PC-3 (cell line): ENCODE results near the gene DNAH10. TPM values are rescaled to one million over a fixed set of nuclear protein-coding genes. Genes with fewer than 3 reads are reported as not detected.

Experiments
- ATAC-seq: fragments of 200-7000 bp; cut with Tn5 transposase; 2 replicates; pipeline ENCODE4 v1.9.1; 2020; ENCODE audit warnings: mild to moderate bottlenecking, moderate library complexity
- BruUV-seq: library from RNA; stranded (reverse); fragments of 400-500 nt; replicated peaks from 2 replicates; lab custom pipeline; 2021; lab: Mats Ljungman, UMichigan
- CTCF ChIA-PET: fragments of 300-600 bp; sonication (Branson Sonifier 250); formaldehyde crosslinking; loops from one replicate; lab custom pipeline; 2022; ENCODE audit warnings: antibody characterized with exemption; lab: Charles Lee
- POLR2A ChIA-PET: fragments of 300-600 bp; sonication (Branson Sonifier 250); formaldehyde crosslinking; loops from one replicate; lab custom pipeline; 2022; ENCODE audit warnings: antibody characterized with exemption; ENCODE audit not compliant: unreplicated experiment; lab: Charles Lee
- DNase-seq: peaks from one replicate; pipeline ENCODE4 v3.0.0-alpha.2; 2015
- H2AFZ ChIP-seq: fragments of 300-600 bp; sonication (generic); 2 replicates; pipeline ENCODE4 v1.6.0; 2016; ENCODE audit warnings: antibody characterized with exemption, low read length
- H3F3A ChIP-seq: fragments of 300-600 bp; sonication (generic); one replicate; pipeline ENCODE4 v1.6.0; 2017; ENCODE audit warnings: antibody characterized with exemption, low read length, control low read depth, mild to moderate bottlenecking; ENCODE audit not compliant: unreplicated experiment
- H3K27ac ChIP-seq: fragments of 300-600 bp; sonication (generic); 2 replicates; pipeline ENCODE4 v1.5.1; 2016; ENCODE audit warnings: mild to moderate bottlenecking, low read length
- H3K27me3 ChIP-seq: fragments of 300-600 bp; sonication (generic); 2 replicates; pipeline ENCODE4 v1.6.1; 2016; ENCODE audit warnings: low read length, mixed read lengths
- H3K36me3 ChIP-seq: fragments of 300-600 bp; sonication (generic); 2 replicates; pipeline ENCODE4 v1.6.1; 2016; ENCODE audit warnings: low read depth, mixed run types, low read length, mixed read lengths
- H3K4me1 ChIP-seq: fragments of 300-600 bp; sonication (generic); 2 replicates; pipeline ENCODE4 v1.5.1; 2016; ENCODE audit warnings: low read length; ENCODE audit not compliant: insufficient read depth
- H3K4me2 ChIP-seq: fragments of 300-600 bp; sonication (generic); 2 replicates; pipeline ENCODE4 v1.6.0; 2016; ENCODE audit warnings: low read length
- H3K4me3 ChIP-seq: fragments of 300-600 bp; sonication (generic); 2 replicates; pipeline ENCODE4 v1.5.1; 2016; ENCODE audit warnings: mild to moderate bottlenecking, low read length, mixed read lengths
- H3K79me2 ChIP-seq: fragments of 300-600 bp; sonication (generic); 2 replicates; pipeline ENCODE4 v1.6.1; 2017; ENCODE audit warnings: low read length, mixed read lengths
- H3K9ac ChIP-seq: fragments of 300-600 bp; sonication (generic); 2 replicates; pipeline ENCODE4 v1.6.0; 2016; ENCODE audit warnings: mild to moderate bottlenecking, low read length
- H3K9me2 ChIP-seq: fragments of 300-600 bp; sonication (generic); replicated peaks from 2 replicates; pipeline ENCODE4 v1.6.1; 2016; ENCODE audit warnings: mixed run types, low read length, mixed read lengths
- H3K9me3 ChIP-seq: fragments of 300-600 bp; sonication (generic); 2 replicates; pipeline ENCODE4 v1.6.1; 2016; ENCODE audit warnings: low read length, mixed read lengths
- H4K20me1 ChIP-seq: fragments of 300-600 bp; sonication (generic); 2 replicates; pipeline ENCODE4 v1.6.1; 2016; ENCODE audit warnings: low read length, mixed read lengths
- EZH2 ChIP-seq: fragments of 300-600 bp; sonication (generic); IDR thresholded peaks from one replicate; pipeline ENCODE4 v1.6.1; 2017; ENCODE audit warnings: antibody characterized with exemption, mild to moderate bottlenecking, low read length; ENCODE audit not compliant: unreplicated experiment
- EZH2phosphoT487 ChIP-seq: fragments of 300-600 bp; sonication (generic); IDR thresholded peaks from 2 replicates; pipeline ENCODE4 v1.6.1; 2018; ENCODE audit warnings: mild to moderate bottlenecking, antibody characterized with exemption, low read length, borderline replicate concordance
- intact Hi-C: fragments of 100-400 bp; cut with micrococcal nuclease; formaldehyde crosslinking; loops from 2 replicates; pipeline ENCODE4 v1.9.0; 2023
- total RNA-seq: library from RNA; depleted of rRNA; stranded (reverse); fragments of >200 nt; gene quantifications from 2 replicates; pipeline ENCODE4 v1.2.3, GENCODE V29; 2014
- TF ChIP-seq, protein P1 (sequence below): fragments of 300-600 bp; sonication (generic); conservative IDR thresholded peaks from 2 replicates; pipeline ENCODE4 v1.5.1; 2017; ENCODE audit warnings: antibody characterized with exemption, low read depth, mild to moderate bottlenecking, low read length

Gene DNAH10
- total RNA-seq, 1 experiment from 2014 or later, result 0.15 TPM

DNA sequence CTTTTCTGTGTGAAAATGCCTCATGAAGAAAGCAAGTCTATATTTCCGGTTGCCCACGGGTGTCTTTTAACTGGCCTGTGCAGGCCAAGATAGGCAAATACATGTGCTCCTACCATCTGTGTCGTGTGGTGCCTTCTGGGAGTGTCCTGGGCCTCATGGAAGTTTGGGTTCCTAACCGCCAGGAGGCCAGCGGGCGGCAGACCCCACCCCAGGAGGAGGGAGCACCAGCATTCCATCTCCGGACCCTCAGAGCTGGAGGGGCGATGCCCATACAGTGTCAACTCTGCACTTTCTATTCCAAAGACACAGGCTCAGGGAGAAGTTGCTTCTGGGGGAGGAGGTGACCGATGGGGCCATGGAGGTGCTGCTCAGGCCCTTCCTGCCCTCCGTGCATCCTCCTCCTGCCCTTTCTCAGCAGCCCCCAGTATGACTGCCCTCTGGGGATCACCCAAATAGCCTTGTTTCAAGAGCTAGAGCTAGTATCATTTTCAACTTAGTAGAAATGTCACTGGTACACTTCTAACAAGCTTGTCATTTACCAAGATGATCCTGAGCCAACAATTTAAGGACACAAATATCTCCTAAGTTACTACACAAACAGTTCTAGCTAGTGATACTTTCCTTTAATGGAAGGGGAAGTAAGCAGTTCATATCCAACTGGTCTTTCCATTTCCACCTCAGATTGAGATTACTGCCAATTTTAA is 192.7 kb downstream of the DNAH10 start:
- Histone ChIP-seq H3K4me2 (no peak overlapping the region), H3K27ac (no peak overlapping the region), H3K36me3 (no peaks in the 10 kb centered on the region), H4K20me1 (no peaks in the 10 kb centered on the region), H3K4me1 (peaks cover 19% of the 10 kb centered on the region), H3K9me2 (no peaks in the 10 kb centered on the region), H3K27me3 (no peaks in the 10 kb centered on the region), H3K79me2 (no peaks in the 10 kb centered on the region), H3F3A (no peaks in the 10 kb centered on the region), H3K9me3 (no peaks in the 10 kb centered on the region), H3K4me3 (no peak overlapping the region), H2AFZ (no peak overlapping the region), H3K9ac (no peak overlapping the region)
- no peak for TF ChIP-seq EZH2
- TF ChIP-seq EZH2phosphoT487, result no peak
- TF ChIP-seq, protein P1, sequence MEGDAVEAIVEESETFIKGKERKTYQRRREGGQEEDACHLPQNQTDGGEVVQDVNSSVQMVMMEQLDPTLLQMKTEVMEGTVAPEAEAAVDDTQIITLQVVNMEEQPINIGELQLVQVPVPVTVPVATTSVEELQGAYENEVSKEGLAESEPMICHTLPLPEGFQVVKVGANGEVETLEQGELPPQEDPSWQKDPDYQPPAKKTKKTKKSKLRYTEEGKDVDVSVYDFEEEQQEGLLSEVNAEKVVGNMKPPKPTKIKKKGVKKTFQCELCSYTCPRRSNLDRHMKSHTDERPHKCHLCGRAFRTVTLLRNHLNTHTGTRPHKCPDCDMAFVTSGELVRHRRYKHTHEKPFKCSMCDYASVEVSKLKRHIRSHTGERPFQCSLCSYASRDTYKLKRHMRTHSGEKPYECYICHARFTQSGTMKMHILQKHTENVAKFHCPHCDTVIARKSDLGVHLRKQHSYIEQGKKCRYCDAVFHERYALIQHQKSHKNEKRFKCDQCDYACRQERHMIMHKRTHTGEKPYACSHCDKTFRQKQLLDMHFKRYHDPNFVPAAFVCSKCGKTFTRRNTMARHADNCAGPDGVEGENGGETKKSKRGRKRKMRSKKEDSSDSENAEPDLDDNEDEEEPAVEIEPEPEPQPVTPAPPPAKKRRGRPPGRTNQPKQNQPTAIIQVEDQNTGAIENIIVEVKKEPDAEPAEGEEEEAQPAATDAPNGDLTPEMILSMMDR, result no peak
- intact Hi-C loops, result no loop called here
- ChIA-PET CTCF (no interaction called here), POLR2A (no interaction called here)
- ATAC-seq (no peak), DNase-seq (no peak)
- BruUV-seq, result no TSS peak

DNA sequence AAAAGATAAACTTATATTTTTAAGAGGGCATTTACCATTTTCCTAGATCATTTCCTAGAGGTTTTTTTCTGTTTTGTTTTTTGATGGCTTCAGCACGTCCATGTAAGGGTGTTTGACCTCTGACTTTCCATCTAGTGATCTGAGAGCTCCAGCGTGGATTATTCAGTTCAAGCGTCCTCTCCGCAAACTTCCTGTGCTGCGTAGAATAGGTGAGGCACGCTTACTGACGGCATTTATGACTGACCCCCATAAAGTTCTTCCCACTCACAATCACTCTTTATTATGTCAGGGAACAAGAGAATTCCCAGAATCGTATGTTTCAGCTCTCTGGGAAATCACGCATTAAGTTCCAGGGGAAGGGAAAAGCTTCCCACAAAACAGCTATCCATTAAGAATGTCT is 194.1 kb downstream of the DNAH10 start:
- Histone ChIP-seq H3K9ac (no peak overlapping the region), H3K4me1 (peaks cover 18% of the 10 kb centered on the region), H3K9me2 (no peaks in the 10 kb centered on the region), H3K27me3 (no peaks in the 10 kb centered on the region), H3K27ac (no peak overlapping the region), H3K9me3 (no peaks in the 10 kb centered on the region), H3F3A (no peaks in the 10 kb centered on the region), H3K36me3 (no peaks in the 10 kb centered on the region), H3K4me2 (no peak overlapping the region), H3K79me2 (no peaks in the 10 kb centered on the region), H2AFZ (no peak overlapping the region), H3K4me3 (no peak overlapping the region), H4K20me1 (no peaks in the 10 kb centered on the region)
- TF ChIP-seq EZH2phosphoT487 (no peak), EZH2 (no peak)
- TF ChIP-seq, protein P1, result no peak
- ATAC-seq (no peak), DNase-seq (no peak)
- BruUV-seq, result no TSS peak
- POLR2A ChIA-PET, result no interaction called here
- CTCF ChIA-PET, result no interaction called here
- intact Hi-C loops, result no loop called here

DNA sequence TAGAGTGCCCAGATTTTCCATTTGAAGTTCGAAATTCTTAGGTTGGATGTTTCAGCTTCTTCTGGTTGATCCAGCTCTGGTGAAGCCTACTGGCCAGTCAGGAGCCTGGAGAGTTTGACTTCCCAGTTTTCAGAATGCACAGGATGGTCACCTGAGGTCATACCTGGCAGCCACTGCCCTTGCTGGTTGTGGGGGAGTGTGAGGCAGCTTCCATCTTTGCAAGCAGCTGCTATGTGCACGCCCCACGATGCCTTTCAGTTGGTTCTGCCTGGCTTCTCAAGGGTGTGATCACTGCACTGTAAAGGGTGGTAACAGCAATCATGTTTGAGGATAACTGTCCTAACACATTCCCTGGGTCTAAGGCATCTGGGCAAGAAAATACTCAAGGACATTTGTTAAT is 195.1 kb downstream of the DNAH10 start:
- no peak overlapping the region for H3K4me2 ChIP-seq
- no peak overlapping the region for H3K9ac ChIP-seq
- no peaks in the 10 kb centered on the region for H4K20me1 ChIP-seq
- H3K36me3 ChIP-seq, result no peaks in the 10 kb centered on the region
- H3K27ac ChIP-seq, result no peak overlapping the region
- no peak overlapping the region for H2AFZ ChIP-seq
- ChIA-PET CTCF (no interaction called here), POLR2A (no interaction called here)
- H3K9me2 ChIP-seq, result no peaks in the 10 kb centered on the region
- TF ChIP-seq EZH2phosphoT487 (no peak), EZH2 (no peak)
- TF ChIP-seq, protein P1, result no peak
- no peak for ATAC-seq
- peaks cover 9% of the 10 kb centered on the region for H3K4me1 ChIP-seq
- no peaks in the 10 kb centered on the region for H3F3A ChIP-seq
- no peak for DNase-seq
- intact Hi-C loops, result no loop called here
- H3K27me3 ChIP-seq, result no peaks in the 10 kb centered on the region
- H3K9me3 ChIP-seq, result no peaks in the 10 kb centered on the region
- H3K79me2 ChIP-seq, result no peaks in the 10 kb centered on the region
- no TSS peak for BruUV-seq
- no peak overlapping the region for H3K4me3 ChIP-seq
